HG03135 (cell line): ENCODE data around the gene HADH.
A peak's percentile ranks its signal among the peaks of the same experiment; 100 is the strongest.
"Not testable (repeated sequence)": the region's sequence is repeated elsewhere in the genome, so short reads cannot be mapped to it uniquely, and the experiment has no call there.

ENCODE experiments used
- ATAC-seq: cut with Tn5 transposase; IDR thresholded peaks from one replicate; pipeline ENCODE4 v1.9.1; 2021; ENCODE audit warnings: mild to moderate bottlenecking, moderate library complexity; ENCODE audit not compliant: unreplicated experiment

HADH gene

GRCh38 chr4:108029731-108030130, 40.0 kb downstream of the HADH start:
- ATAC-seq = no peak

- ATAC-seq = peak; percentile 96
These were observed 40.6 kb downstream of the HADH start for GRCh38 chr4:108030332-108030731.

GRCh38 chr4:108031427-108032083, 41.9 kb downstream of the HADH start:
- no peak for ATAC-seq

- ATAC-seq = no peak
These were observed 43.7 kb downstream of the HADH start for GRCh38 chr4:108033348-108033747.

- ATAC-seq = no peak
These were observed 44.9 kb downstream of the HADH start for GRCh38 chr4:108034565-108034964.

- peak; percentile 34 for ATAC-seq
These were observed 46.0 kb downstream of the HADH start for GRCh38 chr4:108035691-108036090.

- ATAC-seq = peak; percentile 94
These were observed 46.5 kb downstream of the HADH start for GRCh38 chr4:108036213-108036612.

GRCh38 chr4:108037884-108038283, 48.2 kb downstream of the HADH start:
- ATAC-seq = no peak

GRCh38 chr4:108042927-108043326, 53.2 kb downstream of the HADH start:
- no peak for ATAC-seq

- ATAC-seq = no peak
These were observed 53.8 kb downstream of the HADH start for GRCh38 chr4:108043526-108043925.

- no peak for ATAC-seq
These were observed 55.4 kb downstream of the HADH start for GRCh38 chr4:108044951-108045686.

- no peak for ATAC-seq
These were observed 56.0 kb downstream of the HADH start for GRCh38 chr4:108045687-108046024.

GRCh38 chr4:108047199-108047598, 57.5 kb downstream of the HADH start:
- no peak for ATAC-seq

- ATAC-seq = no peak
These were observed 58.5 kb downstream of the HADH start for GRCh38 chr4:108048157-108048556.

- no peak for ATAC-seq
These were observed 59.3 kb downstream of the HADH start for GRCh38 chr4:108048997-108049396.

GRCh38 chr4:108049406-108049805, 59.7 kb downstream of the HADH start:
- ATAC-seq = no peak

GRCh38 chr4:108050166-108051111, 60.8 kb downstream of the HADH start:
- ATAC-seq = not testable (repeated sequence)

- no peak for ATAC-seq
These were observed 61.7 kb downstream of the HADH start for GRCh38 chr4:108051343-108051742.

- ATAC-seq = no peak
These were observed 63.0 kb downstream of the HADH start for GRCh38 chr4:108052558-108053120.

GRCh38 chr4:108053251-108053711, 63.6 kb downstream of the HADH start:
- peak; percentile 89 for ATAC-seq

GRCh38 chr4:108054025-108054638, 64.4 kb downstream of the HADH start:
- no peak for ATAC-seq
